CMK (cell line): Measurements from ENCODE around the gene ZDHHC4.
"Not testable (repeated sequence)": the region's sequence is repeated elsewhere in the genome, so short reads cannot be mapped to it uniquely, and the experiment has no call there.

Source experiments
- DNase-seq: peaks from one replicate; pipeline ENCODE4 v3.0.0-alpha.2; 2010; ENCODE audit warnings: low read depth

The ZDHHC4 gene

DNA sequence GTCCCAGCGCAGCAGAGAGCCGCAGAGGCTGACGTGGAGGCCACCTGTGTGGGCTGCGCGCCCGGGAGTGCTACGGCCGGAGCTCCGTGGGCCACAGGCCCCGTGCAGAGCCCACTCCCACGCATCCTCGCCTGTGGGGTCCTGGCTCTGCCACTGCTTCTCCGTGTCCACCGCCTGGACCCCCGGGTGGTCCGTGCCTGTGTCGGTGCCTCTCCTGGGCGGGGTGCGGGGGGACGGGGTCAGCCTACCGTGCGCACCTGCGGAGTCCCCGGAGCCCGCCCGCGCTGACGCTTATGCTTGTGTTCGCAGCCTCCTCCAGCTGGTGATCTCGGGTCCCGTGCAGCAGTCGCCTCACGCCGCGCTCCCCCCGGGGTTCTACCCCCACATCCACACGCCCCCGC lies 30.4 kb downstream of the ZDHHC4 start:
- no peak for DNase-seq

DNA sequence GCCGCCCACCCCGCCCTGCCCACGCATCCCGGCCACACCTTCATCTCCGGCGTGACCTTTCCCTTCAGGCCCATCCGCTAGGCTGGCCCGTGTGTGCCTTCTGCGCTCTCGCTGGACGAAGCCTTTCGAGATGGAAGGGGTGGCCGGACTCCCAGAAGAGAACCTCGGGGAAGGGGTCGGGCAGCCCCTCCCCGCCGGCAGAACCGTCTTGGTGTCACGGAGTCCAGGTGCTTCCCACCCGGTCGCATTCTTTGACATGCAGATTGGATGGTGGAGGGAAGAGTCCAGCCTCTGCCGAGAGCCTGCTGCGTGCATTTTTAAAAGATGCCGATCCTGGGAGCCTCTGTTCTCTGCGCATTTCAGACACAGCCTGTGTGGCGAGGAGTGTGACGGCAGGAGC lies 30.8 kb downstream of the ZDHHC4 start:
- DNase-seq, result no peak

DNA sequence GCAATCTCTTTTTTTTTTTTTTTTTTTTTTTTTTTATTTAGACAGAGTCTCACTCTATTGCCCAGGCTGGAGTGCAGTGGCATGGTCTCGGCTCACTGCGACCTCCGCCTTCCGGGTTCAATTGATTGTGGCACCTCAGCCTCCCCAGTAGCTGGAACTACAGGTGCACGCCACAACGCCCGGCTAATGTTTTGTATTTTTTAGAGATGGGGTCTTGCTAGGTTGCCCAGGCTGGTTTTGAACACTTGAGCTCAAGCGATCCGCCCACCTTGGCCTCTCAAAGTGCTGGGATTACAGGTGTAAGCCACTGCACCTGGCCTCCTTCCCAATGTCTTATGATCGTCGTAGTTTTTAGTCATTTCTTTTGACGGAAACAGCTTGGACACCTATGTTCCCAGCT lies 31.5 kb downstream of the ZDHHC4 start:
- DNase-seq, result no peak

DNA sequence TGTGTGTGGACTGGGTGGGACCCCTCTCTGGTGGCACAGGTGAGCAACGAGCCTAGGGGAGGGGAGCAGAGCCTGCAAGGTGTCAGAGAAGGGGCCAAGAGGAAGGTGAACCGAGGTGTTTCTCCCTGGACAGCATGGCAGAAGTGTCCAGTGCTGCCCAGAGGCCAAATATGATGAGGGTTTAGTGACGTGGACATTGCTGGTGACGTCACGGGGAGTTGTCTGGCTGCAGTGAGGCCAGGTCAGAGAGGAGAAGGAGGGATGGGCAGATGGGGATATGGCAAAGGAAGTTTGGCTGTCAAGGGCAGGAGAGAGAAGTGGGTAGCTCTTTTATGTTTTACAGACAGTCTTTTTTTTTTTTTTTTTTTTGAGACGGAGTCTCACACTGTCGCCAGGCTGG lies 35.6 kb downstream of the ZDHHC4 start:
- no peak for DNase-seq

- no peak for DNase-seq
Measured at GRCh38 chr7:6613706-6614105, 36.5 kb downstream of the ZDHHC4 start.

- no peak for DNase-seq
Measured at GRCh38 chr7:6614953-6615722, 37.9 kb downstream of the ZDHHC4 start, which contains the start of gene ZNF853. ZNF853 (plus strand) TSS chr7:6615610; CDS start chr7:6616175, 565 bp downstream.

DNA sequence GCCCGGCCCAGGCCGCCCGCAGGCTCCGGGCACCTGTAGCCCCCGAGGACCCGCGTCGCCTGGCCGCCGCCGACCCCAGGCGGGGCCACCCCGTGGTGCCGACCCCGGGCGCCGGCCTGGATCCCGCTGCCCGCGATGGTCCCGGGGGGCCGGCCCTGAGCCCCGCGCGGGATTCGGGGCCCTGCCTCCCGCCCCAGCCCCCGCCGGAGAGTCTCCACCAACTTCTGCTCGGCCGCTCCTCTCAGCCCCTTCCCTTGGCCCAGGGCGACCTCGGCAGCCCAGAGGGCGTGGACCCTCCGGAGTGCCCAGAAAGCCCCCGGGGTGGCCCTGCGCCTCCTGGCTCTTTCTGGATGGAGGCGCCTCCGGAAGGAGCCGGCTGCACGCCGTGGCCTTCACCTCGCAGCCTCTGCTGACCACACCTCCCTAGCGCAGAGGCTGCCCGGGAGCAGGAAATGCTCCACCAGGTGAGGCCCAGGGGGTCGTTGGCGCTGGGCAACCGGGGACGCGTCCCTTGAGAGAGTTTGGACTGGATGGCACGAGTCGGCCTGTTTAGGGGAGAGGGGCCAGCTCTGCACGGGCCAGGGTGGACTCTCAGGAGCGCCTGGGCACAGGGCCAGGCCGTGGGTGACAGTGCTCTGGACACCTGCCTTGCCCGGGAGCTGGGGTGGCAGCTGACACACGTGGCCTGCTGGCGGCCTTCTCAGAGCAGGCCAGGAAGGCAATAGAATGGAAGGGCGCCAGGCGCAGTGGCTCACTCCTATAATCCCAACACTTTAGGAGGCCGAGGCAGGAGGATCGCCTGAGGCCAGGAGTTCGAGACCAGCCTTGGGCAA lies 38.7 kb downstream of the ZDHHC4 start:
- no peak for DNase-seq

DNA sequence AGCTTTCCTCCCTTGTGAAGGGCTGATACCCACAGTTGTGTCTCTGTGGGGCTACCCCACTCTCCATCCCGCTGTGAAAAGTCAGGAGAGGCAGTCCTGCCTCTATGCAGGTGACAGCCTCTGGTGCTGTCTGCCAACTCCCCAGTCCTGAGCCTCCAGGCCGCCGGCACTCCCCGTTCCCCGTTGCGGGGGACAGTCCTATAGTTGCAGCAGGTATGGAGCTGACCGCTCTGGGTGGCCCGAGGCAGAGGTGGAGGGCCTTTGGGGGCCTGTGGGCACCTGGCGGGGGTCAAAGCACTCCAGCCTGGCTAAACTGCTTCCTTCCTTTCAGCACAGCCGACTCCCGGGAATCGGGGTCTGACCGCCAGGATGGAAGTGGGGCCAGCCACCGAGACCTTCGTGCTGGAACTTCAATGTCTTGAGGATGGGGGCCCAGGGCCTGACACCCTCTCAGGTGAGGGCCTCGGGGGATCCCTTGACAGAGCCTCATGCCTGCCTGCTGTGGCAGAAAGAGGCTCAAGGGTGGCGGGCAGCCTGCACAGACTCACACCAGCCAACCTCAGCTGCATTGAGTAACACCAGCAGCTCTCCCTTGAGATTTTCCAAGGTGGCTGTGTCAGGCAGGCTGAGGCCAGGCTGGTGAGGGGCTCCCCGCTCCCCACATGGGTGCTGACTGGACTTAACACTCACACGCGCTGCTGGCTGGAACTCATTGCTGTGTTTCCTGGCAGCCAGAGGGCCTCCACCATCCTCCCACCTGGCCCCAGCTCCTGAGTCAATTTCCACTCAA lies 39.8 kb downstream of the ZDHHC4 start:
- DNase-seq, result no peak

GRCh38 chr7:6618621-6619020 lies 41.4 kb downstream of the ZDHHC4 start:
- no peak for DNase-seq

GRCh38 chr7:6619961-6620360 lies 42.7 kb downstream of the ZDHHC4 start:
- no peak for DNase-seq

- DNase-seq, result no peak
Measured at GRCh38 chr7:6621195-6622133, 44.2 kb downstream of the ZDHHC4 start.

GRCh38 chr7:6622134-6622710 lies 45.0 kb downstream of the ZDHHC4 start:
- DNase-seq, result no peak

GRCh38 chr7:6623589-6624245 lies 46.5 kb downstream of the ZDHHC4 start:
- DNase-seq, result no peak

DNA sequence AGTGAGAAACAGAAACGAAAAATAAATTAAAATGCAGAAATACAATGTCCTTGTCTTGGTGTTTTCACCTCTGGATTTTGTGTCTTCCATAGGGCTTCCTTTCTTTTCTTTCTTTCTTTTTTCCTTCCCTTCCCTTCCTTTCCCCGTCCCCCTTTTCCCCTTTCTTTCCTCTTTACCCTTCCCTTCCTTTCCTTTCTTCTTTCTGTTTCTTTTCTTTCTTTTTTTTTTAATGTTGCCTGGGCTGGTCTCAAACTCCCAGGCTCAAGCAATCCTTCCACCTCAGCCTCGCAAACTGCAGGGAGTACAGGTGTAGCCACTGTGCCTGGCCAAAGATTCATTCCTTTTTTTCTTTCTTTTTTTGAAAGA lies 47.0 kb downstream of the ZDHHC4 start:
- DNase-seq, result no peak

GRCh38 chr7:6628045-6628444 lies 50.8 kb downstream of the ZDHHC4 start:
- no peak for DNase-seq

GRCh38 chr7:6630007-6630849 lies 53.0 kb downstream of the ZDHHC4 start:
- DNase-seq, result no peak

GRCh38 chr7:6631605-6632004 lies 54.4 kb downstream of the ZDHHC4 start:
- no peak for DNase-seq

GRCh38 chr7:6634021-6634420 lies 56.8 kb downstream of the ZDHHC4 start:
- no peak for DNase-seq

DNA sequence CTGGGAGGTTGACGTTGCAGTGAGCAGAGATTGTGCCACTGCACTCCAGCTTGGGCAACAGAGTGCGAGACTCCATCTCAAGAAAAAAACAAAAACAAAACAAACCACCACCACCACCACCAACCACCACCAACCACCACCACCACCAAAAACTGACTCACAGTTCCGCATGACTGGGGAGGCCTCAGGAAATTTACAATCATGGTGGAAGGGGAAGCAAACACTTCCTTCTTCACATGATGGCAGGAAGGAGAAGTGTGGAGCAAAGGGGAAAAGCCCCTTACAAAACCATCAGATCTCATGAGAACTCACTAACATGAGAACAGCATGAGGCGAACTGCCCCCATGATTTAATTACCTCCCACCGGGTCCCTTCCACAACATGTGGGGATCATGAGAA lies 57.7 kb downstream of the ZDHHC4 start:
- not testable (repeated sequence) for DNase-seq
